Liver (tissue), 9 donors: ENCODE measurements around the gene VEPH1. TPM values are rescaled to one million over a fixed set of nuclear protein-coding genes. Genes with fewer than 3 reads are reported as not detected.

Source experiments
- DNase-seq: peaks from one replicate; pipeline ENCODE4 v3.0.0-alpha.2; 2017; ENCODE audit warnings: low spot score
- H3K27ac ChIP-seq, 2 donors: one replicate each; pipeline ENCODE4 v1.7.0; 2013; ENCODE audit warnings: inconsistent platforms in 2 of 2, low read length in 2 of 2, control low read depth in 1 of 2, low read depth in 1 of 2, mild to moderate bottlenecking in 1 of 2
- H3K27me3 ChIP-seq, 4 donors: one replicate each; pipeline versions ENCODE4 v1.6.1 to v1.7.0; 2013; ENCODE audit warnings: low read length in 3 of 4, inconsistent platforms in 1 of 4, mild to moderate bottlenecking in 1 of 4, moderate library complexity in 1 of 4; ENCODE audit not compliant: control insufficient read depth in 4 of 4, insufficient read depth in 4 of 4
- H3K36me3 ChIP-seq, 4 donors: one replicate each; pipeline versions ENCODE4 v1.6.1 to v1.7.0; 2013; ENCODE audit warnings: low read length in 3 of 4, mild to moderate bottlenecking in 3 of 4, low read depth in 1 of 4, moderate library complexity in 1 of 4; ENCODE audit not compliant: control insufficient read depth in 4 of 4, insufficient read depth in 3 of 4
- H3K4me1 ChIP-seq, 4 donors: one replicate each; pipeline versions ENCODE4 v1.6.1 to v1.7.0; 2013; ENCODE audit warnings: low read length in 3 of 4, mild to moderate bottlenecking in 3 of 4, moderate library complexity in 1 of 4; ENCODE audit not compliant: control insufficient read depth in 4 of 4, insufficient read depth in 4 of 4
- H3K4me3 ChIP-seq, 3 donors: one replicate each; pipeline versions ENCODE4 v1.6.1 to v1.7.0; 2013; ENCODE audit warnings: low read length in 3 of 3, control low read depth in 1 of 3, low read depth in 1 of 3, mild to moderate bottlenecking in 1 of 3
- H3K9ac ChIP-seq, 2 donors: one replicate each; pipeline ENCODE4 v1.7.0; 2013; ENCODE audit warnings: low read length in 2 of 2, mild to moderate bottlenecking in 2 of 2, moderate library complexity in 2 of 2, control low read depth in 1 of 2, low read depth in 1 of 2
- H3K9me3 ChIP-seq, 4 donors: one replicate each; pipeline versions ENCODE4 v1.6.1 to v1.7.0; 2013; ENCODE audit warnings: low read length in 3 of 4; ENCODE audit not compliant: control insufficient read depth in 4 of 4
- ATF3 ChIP-seq: IDR thresholded peaks from 2 replicates; pipeline ENCODE4 v1.6.1; 2016; ENCODE audit warnings: antibody characterized with exemption
- CTCF ChIP-seq: fragments of 150-350 bp; IDR thresholded peaks from 2 replicates; pipeline ENCODE4 v1.5.1; 2017; ENCODE audit warnings: improper control_type of control experiment, low read depth, low read length; ENCODE audit not compliant: missing input control
- EGR1 ChIP-seq, 2 donors: IDR thresholded peaks; 2 replicates each; pipeline ENCODE4 v1.6.1; 2016 to 2018; ENCODE audit warnings: antibody characterized with exemption in 2 of 2, low read depth in 2 of 2
- FOXA1 ChIP-seq: IDR thresholded peaks from 2 replicates; pipeline ENCODE4 v1.6.1; 2016; ENCODE audit warnings: antibody characterized with exemption
- FOXA2 ChIP-seq: IDR thresholded peaks from 2 replicates; pipeline ENCODE4 v1.6.1; 2016; ENCODE audit warnings: antibody characterized with exemption
- HNF4A ChIP-seq, 2 donors: conservative IDR thresholded peaks; 2 replicates each; pipeline ENCODE4 v1.6.1; 2016; ENCODE audit warnings: antibody characterized with exemption in 2 of 2, mild to moderate bottlenecking in 2 of 2
- HNF4G ChIP-seq: IDR thresholded peaks from 2 replicates; pipeline ENCODE4 v1.6.1; 2016; ENCODE audit warnings: antibody characterized with exemption
- NR2F2 ChIP-seq: IDR thresholded peaks from 2 replicates; pipeline ENCODE4 v1.6.1; 2016; ENCODE audit warnings: antibody characterized with exemption
- RAD21 ChIP-seq, 2 donors: IDR thresholded peaks; 2 replicates each; pipeline ENCODE4 v1.6.1; 2016; ENCODE audit warnings: antibody characterized with exemption in 2 of 2, mild to moderate bottlenecking in 2 of 2
- REST ChIP-seq: IDR thresholded peaks from 2 replicates; pipeline ENCODE4 v1.6.1; 2016; ENCODE audit warnings: antibody characterized with exemption, mild to moderate bottlenecking
- RXRA ChIP-seq, 2 donors: IDR thresholded peaks; 2 replicates each; pipeline ENCODE4 v1.6.1; 2017 to 2018; ENCODE audit warnings: antibody characterized with exemption in 2 of 2, mild to moderate bottlenecking in 1 of 2
- SP1 ChIP-seq: IDR thresholded peaks from 2 replicates; pipeline ENCODE4 v1.6.1; 2018; ENCODE audit warnings: antibody characterized with exemption, mild to moderate bottlenecking
- TAF1 ChIP-seq: conservative IDR thresholded peaks from 2 replicates; pipeline ENCODE4 v1.6.1; 2016; ENCODE audit warnings: antibody characterized with exemption, mild to moderate bottlenecking
- YY1 ChIP-seq: IDR thresholded peaks from 2 replicates; pipeline ENCODE4 v1.6.1; 2016; ENCODE audit warnings: antibody characterized with exemption, mild to moderate bottlenecking
- ZBTB33 ChIP-seq: IDR thresholded peaks from 2 replicates; pipeline ENCODE4 v1.6.1; 2016; ENCODE audit warnings: antibody characterized with exemption
- WGBS: extraction: QIAGEN DNeasy Blood & Tissue Kit; methylation state at CpG from one replicate; pipeline ENCODE4 v1.1.7; 2013; 5-methylcytosine and 5-hydroxymethylcytosine counted together
- polyA plus RNA-seq, 2 donors: library from polyadenylated mRNA; stranded (reverse) in 1 of 2; unstranded in 1 of 2; fragments of 200-250 nt in 1 of 2; fragments of >200 nt in 1 of 2; fragmentation: Nextera tagmentation in 1 of 2; extraction: Ambion mirVana in 1 of 2; gene quantifications; one replicate each; pipeline versions ENCODE4 v1.2.1 to v1.2.3, GENCODE V29; 2013 to 2015
- total RNA-seq, 2 donors: library from RNA; depleted of rRNA; stranded (reverse); fragments of >200 nt; gene quantifications; one replicate each; pipeline ENCODE4 v1.2.3, GENCODE V29; 2014
- donor health status: healthy.
- donor health status: healthy.
- donor health status: healthy.
- donor health status: healthy.
- donor health status: healthy.

VEPH1 gene
- total and polyA plus RNA-seq, 4 donors = 0.60 to 3.3 (median 1.2) TPM

GRCh38 chr3:157220211-157220610, 283.0 kb downstream of the VEPH1 start:
- Histone ChIP-seq H3K4me3 (no peak overlapping the region), H3K4me1 (no peaks in the 10 kb centered on the region), H3K27me3 (no peaks in the 10 kb centered on the region), H3K9me3 (no peaks in the 10 kb centered on the region), H3K36me3 (no peaks in the 10 kb centered on the region), H3K9ac (no peak overlapping the region), H3K27ac (no peak overlapping the region)
- TF ChIP-seq HNF4G (no peak), NR2F2 (no peak), SP1 (no peak), HNF4A (conservative IDR thresholded peaks at IDR 0.05) (no peak)
- DNase-seq = no peak
- 78% methylated on average over 1 of the region's 1 CpG for WGBS

- Histone ChIP-seq H3K27me3 (no peaks in the 10 kb centered on the region), H3K27ac (no peak overlapping the region), H3K9me3 (no peaks in the 10 kb centered on the region), H3K36me3 (no peaks in the 10 kb centered on the region), H3K9ac (no peak overlapping the region), H3K4me3 (no peak overlapping the region), H3K4me1 (no peaks in the 10 kb centered on the region)
- DNase-seq = no peak
- WGBS = 97% methylated on average over 3 of the region's 3 CpGs
- no peak for TF ChIP-seq SP1
- no peak for TF ChIP-seq NR2F2
- TF ChIP-seq EGR1 (IDR thresholded peaks at IDR 0.05; ENCODE audit: low read depth in 2 of 2) = no peak
- TF ChIP-seq RXRA (IDR thresholded peaks at IDR 0.05) = no peak
- no peak for TF ChIP-seq RAD21 (IDR thresholded peaks at IDR 0.05)
- no peak for TF ChIP-seq YY1
- no peak for TF ChIP-seq CTCF
- TF ChIP-seq ZBTB33 = no peak
- TF ChIP-seq FOXA2 = no peak
- no peak for TF ChIP-seq TAF1
- no peak for TF ChIP-seq ATF3
- no peak for TF ChIP-seq HNF4A (conservative IDR thresholded peaks at IDR 0.05)
- no peak for TF ChIP-seq REST
- no peak for TF ChIP-seq FOXA1
Observed at GRCh38 chr3:157219215-157219614, 284.0 kb downstream of the VEPH1 start.

Other genes with a start within 250 kb of the VEPH1 start
- gene PTX3, start 66.6 kb downstream of the VEPH1 start, total RNA-seq = under 1 TPM; 0.17 to 0.28 TPM
- gene PTX3, start 66.6 kb downstream of the VEPH1 start, polyA plus RNA-seq = under 1 TPM in 1 of 2 donors, not detected in 1; 0.66 TPM